OCI-LY7 (cell line): ENCODE measurements around the gene PHACTR3. TPM values are rescaled to one million over a fixed set of nuclear protein-coding genes. Genes with fewer than 3 reads are reported as not detected.

Experiments used
- BruUV-seq: library from RNA; stranded (reverse); fragments of 400-500 nt; replicated peaks from 2 replicates; lab custom pipeline; 2021; lab: Mats Ljungman, UMichigan
- CTCF ChIA-PET: fragments of 300-600 bp; sonication (Branson Sonifier 250); formaldehyde crosslinking; loops from one replicate; lab custom pipeline; 2022; ENCODE audit warnings: antibody characterized with exemption; ENCODE audit not compliant: unreplicated experiment; lab: Charles Lee
- POLR2A ChIA-PET: fragments of 300-600 bp; sonication (Branson Sonifier 250); formaldehyde crosslinking; loops from one replicate; lab custom pipeline; 2022; ENCODE audit warnings: antibody characterized with exemption; lab: Charles Lee
- DNase-seq: peaks from one replicate; pipeline ENCODE4 v3.0.0-alpha.2; 2015; ENCODE audit warnings: low spot score
- H2AFZ ChIP-seq: fragments of 200-600 bp; sonication (generic), shearing (Covaris generic); 2 replicates; pipeline ENCODE4 v1.6.1; 2014; ENCODE audit warnings: mild to moderate bottlenecking, antibody characterized with exemption, low read length, moderate library complexity
- H3K27ac ChIP-seq: fragments of 200-600 bp; sonication (generic); 2 replicates; pipeline ENCODE4 v1.5.1; 2014; ENCODE audit warnings: mixed run types, low read depth, mild to moderate bottlenecking, moderate library complexity, low read length, inconsistent platforms; ENCODE audit not compliant: poor library complexity, severe bottlenecking
- H3K36me3 ChIP-seq: fragments of 200-600 bp; sonication (generic); 2 replicates; pipeline ENCODE4 v1.6.1; 2014; ENCODE audit warnings: mild to moderate bottlenecking, antibody characterized with exemption, low read length, moderate library complexity, mixed read lengths; ENCODE audit not compliant: insufficient read depth
- H3K4me1 ChIP-seq: fragments of 200-600 bp; sonication (generic); 2 replicates; pipeline ENCODE4 v1.5.1; 2014; ENCODE audit warnings: mild to moderate bottlenecking, low read length; ENCODE audit not compliant: insufficient read depth, poor library complexity, severe bottlenecking
- H3K4me2 ChIP-seq: fragments of 200-600 bp; sonication (generic); 2 replicates; pipeline ENCODE4 v1.6.1; 2014; ENCODE audit warnings: mild to moderate bottlenecking, low read length
- H3K4me3 ChIP-seq: fragments of 200-600 bp; sonication (generic); 2 replicates; pipeline ENCODE4 v1.5.1; 2014; ENCODE audit warnings: mild to moderate bottlenecking, low read depth, low read length; ENCODE audit not compliant: poor library complexity, severe bottlenecking
- H3K79me2 ChIP-seq: fragments of 200-600 bp; sonication (generic); 2 replicates; pipeline ENCODE4 v1.6.1; 2016; ENCODE audit warnings: low read depth, mild to moderate bottlenecking, low read length, moderate library complexity, mixed read lengths; ENCODE audit not compliant: insufficient read depth
- H3K9me2 ChIP-seq: fragments of 200-600 bp; sonication (generic); 2 replicates; pipeline ENCODE4 v1.6.1; 2016; ENCODE audit warnings: mild to moderate bottlenecking, low read length, mixed read lengths; ENCODE audit not compliant: insufficient read depth
- H3K9me3 ChIP-seq: fragments of 200-600 bp; sonication (generic); 2 replicates; pipeline ENCODE4 v1.6.1; 2014; ENCODE audit warnings: mild to moderate bottlenecking, mixed run types, low read length, mixed read lengths
- H4K20me1 ChIP-seq: fragments of 200-600 bp; sonication (generic); 2 replicates; pipeline ENCODE4 v1.6.1; 2014; ENCODE audit warnings: mild to moderate bottlenecking, antibody characterized with exemption, low read length, moderate library complexity, mixed read lengths; ENCODE audit not compliant: insufficient read depth
- EZH2phosphoT487 ChIP-seq: fragments of 200-600 bp; sonication (generic); IDR thresholded peaks from 2 replicates; pipeline ENCODE4 v1.6.1; 2018; ENCODE audit warnings: low read depth, borderline replicate concordance, mild to moderate bottlenecking, mixed run types, antibody characterized with exemption, low read length, moderate library complexity, mixed read lengths
- intact Hi-C: fragments of 100-400 bp; cut with micrococcal nuclease; formaldehyde crosslinking; loops from one replicate; pipeline ENCODE4 v1.10.0; 2022; ENCODE audit not compliant: unreplicated experiment
- total RNA-seq, 2 experiments: library from RNA; depleted of rRNA in 1 of 2; stranded (reverse); fragments of >200 nt in 1 of 2; shearing (Covaris generic) in 1 of 2; gene quantifications; 2 replicates each; pipeline ENCODE4 v1.2.3, GENCODE V29; 2014 to 2022
- TF ChIP-seq, protein P1 (sequence below): fragments of 200-600 bp; sonication (generic); conservative IDR thresholded peaks from 2 replicates; pipeline ENCODE4 v1.5.1; 2014; ENCODE audit warnings: mild to moderate bottlenecking, antibody characterized with exemption, low read length, moderate library complexity, mixed read lengths

Gene PHACTR3
- total RNA-seq, 2 experiments from 2014 or later: 0.32 TPM; not detected in 1

DNA sequence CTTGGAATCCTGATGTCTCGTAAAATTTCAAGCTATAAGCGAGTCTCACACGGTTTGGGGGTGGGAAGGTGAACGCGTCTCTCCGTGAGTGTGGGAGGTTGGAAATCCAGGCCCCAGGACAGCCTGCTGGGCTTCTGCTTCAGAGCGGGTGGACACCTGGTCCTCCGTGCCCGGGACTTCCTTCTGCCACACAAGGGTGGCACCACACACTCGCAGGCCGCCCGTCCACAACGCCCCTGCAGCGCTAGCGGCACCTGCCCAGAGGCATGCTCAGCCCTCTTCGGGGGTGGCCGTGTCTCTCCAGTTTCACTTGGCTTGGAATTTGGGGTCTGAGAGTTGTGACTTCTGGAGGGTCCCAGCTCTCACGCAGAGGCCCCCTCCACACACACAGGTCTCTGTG, 151.9 kb downstream of the PHACTR3 start:
- BruUV-seq: no TSS peak
- Histone ChIP-seq H3K9me2 (no peaks in the 10 kb centered on the region), H3K27ac (no peak overlapping the region), H3K4me2 (no peak overlapping the region), H2AFZ (no peak overlapping the region), H4K20me1 (no peaks in the 10 kb centered on the region), H3K4me1 (peaks cover 16% of the 10 kb centered on the region), H3K36me3 (no peaks in the 10 kb centered on the region), H3K4me3 (no peak overlapping the region), H3K9me3 (no peaks in the 10 kb centered on the region), H3K79me2 (no peaks in the 10 kb centered on the region)
- no peak for DNase-seq
- TF ChIP-seq, protein P1, sequence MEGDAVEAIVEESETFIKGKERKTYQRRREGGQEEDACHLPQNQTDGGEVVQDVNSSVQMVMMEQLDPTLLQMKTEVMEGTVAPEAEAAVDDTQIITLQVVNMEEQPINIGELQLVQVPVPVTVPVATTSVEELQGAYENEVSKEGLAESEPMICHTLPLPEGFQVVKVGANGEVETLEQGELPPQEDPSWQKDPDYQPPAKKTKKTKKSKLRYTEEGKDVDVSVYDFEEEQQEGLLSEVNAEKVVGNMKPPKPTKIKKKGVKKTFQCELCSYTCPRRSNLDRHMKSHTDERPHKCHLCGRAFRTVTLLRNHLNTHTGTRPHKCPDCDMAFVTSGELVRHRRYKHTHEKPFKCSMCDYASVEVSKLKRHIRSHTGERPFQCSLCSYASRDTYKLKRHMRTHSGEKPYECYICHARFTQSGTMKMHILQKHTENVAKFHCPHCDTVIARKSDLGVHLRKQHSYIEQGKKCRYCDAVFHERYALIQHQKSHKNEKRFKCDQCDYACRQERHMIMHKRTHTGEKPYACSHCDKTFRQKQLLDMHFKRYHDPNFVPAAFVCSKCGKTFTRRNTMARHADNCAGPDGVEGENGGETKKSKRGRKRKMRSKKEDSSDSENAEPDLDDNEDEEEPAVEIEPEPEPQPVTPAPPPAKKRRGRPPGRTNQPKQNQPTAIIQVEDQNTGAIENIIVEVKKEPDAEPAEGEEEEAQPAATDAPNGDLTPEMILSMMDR: no peak
- no peak for TF ChIP-seq EZH2phosphoT487
- POLR2A ChIA-PET: no interaction called here
- intact Hi-C loops: no loop called here
- CTCF ChIA-PET: no interaction called here

DNA sequence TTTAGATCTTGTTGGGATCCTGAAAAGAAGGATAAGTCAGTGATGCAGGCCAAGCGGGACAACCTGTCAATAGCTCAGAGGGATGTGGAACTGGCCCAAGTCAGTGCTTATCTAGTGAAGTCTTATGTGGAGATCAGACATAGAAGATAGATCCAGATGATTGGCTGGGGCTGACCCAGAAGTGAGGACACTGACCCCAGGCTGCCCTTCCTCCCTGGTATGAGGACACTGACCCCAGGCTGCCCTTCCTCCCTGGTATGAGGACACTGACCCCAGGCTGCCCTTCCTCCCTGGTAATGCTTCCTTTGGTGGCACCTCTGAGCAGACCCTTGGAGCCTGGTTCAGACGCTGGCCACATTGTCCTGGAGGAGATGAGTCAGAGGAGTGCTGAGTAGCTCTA, 159.7 kb downstream of the PHACTR3 start:
- H3K4me3 ChIP-seq: no peak overlapping the region
- no TSS peak for BruUV-seq
- H3K4me1 ChIP-seq: no peaks in the 10 kb centered on the region
- no peak overlapping the region for H3K4me2 ChIP-seq
- TF ChIP-seq EZH2phosphoT487: no peak
- TF ChIP-seq, protein P1: no peak
- no peak overlapping the region for H2AFZ ChIP-seq
- H3K36me3 ChIP-seq: no peaks in the 10 kb centered on the region
- no peak overlapping the region for H3K27ac ChIP-seq
- H4K20me1 ChIP-seq: no peaks in the 10 kb centered on the region
- intact Hi-C loops: no loop called here
- DNase-seq: no peak
- no peaks in the 10 kb centered on the region for H3K9me2 ChIP-seq
- ChIA-PET CTCF (no interaction called here), POLR2A (interaction anchor here (0.7 kb wide), 1 partner anchor 13 kb away, joined by 3 read pairs; no protein-coding TSS in a partner anchor)
- no peaks in the 10 kb centered on the region for H3K79me2 ChIP-seq
- H3K9me3 ChIP-seq: no peaks in the 10 kb centered on the region

DNA sequence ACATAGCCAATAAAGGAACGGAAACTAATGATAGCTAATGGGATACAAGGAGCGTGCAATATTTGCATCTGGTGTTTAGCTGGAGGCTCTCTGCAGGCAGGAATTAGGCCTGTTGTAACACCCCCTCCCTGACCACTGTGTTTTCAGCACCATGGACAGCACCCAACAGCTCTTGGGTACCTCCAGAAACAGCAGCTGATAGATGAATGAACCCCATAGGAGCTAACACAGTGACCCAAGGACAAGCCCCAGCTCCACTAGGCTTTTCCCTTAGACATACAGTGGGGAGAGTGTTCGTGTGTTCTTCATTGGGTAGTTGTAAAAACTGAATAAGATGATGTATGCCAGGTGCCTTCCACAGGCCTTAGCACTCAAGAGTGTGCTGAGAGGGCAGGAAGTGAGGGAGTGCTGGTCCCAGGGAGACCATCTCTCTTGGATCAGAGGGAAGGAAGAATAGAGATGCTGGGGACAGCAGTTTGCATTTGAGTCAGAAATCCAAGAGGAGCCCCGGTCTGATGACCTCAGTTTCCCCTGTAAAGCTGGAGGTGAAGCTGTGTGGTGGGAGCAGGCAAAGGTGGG, 161.3 kb downstream of the PHACTR3 start:
- TF ChIP-seq, protein P1: no peak
- TF ChIP-seq EZH2phosphoT487: no peak
- Histone ChIP-seq H2AFZ (no peak overlapping the region), H3K79me2 (no peaks in the 10 kb centered on the region), H3K27ac (no peak overlapping the region), H3K9me3 (no peaks in the 10 kb centered on the region), H3K9me2 (no peaks in the 10 kb centered on the region), H3K4me2 (no peak overlapping the region), H3K4me3 (no peak overlapping the region), H4K20me1 (no peaks in the 10 kb centered on the region), H3K4me1 (no peaks in the 10 kb centered on the region), H3K36me3 (no peaks in the 10 kb centered on the region)
- intact Hi-C loops: no loop called here
- BruUV-seq: no TSS peak
- ChIA-PET CTCF (no interaction called here), POLR2A (interaction anchor here (0.5 kb wide), 1 partner anchor 66 kb away, joined by 4 read pairs; no protein-coding TSS in a partner anchor)
- peak; percentile 29 for DNase-seq
